CD4-positive, alpha-beta memory T cell (primary cell): Measurements from ENCODE around the gene PRDX5. TPM values are rescaled to one million over a fixed set of nuclear protein-coding genes. Genes with fewer than 3 reads are reported as not detected.

Experiments
- CTCF ChIA-PET: fragments of 350-600 bp; sonication (Branson Sonifier 250); formaldehyde crosslinking; loops from one replicate; lab custom pipeline; 2021; ENCODE audit warnings: inconsistent platforms; ENCODE audit not compliant: partially characterized antibody; lab: Charles Lee
- POLR2A ChIA-PET: fragments of 350-600 bp; sonication (Branson Sonifier 250); formaldehyde crosslinking; loops from one replicate; lab custom pipeline; 2021; ENCODE audit not compliant: partially characterized antibody; lab: Charles Lee
- DNase-seq, 5 donors: peaks; one replicate each; pipeline versions ENCODE4 v3.0.0 to v3.0.0-alpha.2; 2020 to 2022; ENCODE audit warnings: mixed read lengths in 1 of 5
- H3K27ac ChIP-seq: one replicate; pipeline ENCODE4 v1.7.0; 2013; ENCODE audit warnings: low read depth, low read length
- H3K27me3 ChIP-seq: 2 replicates; pipeline ENCODE4 v1.7.0; 2013; ENCODE audit warnings: mild to moderate bottlenecking, low read length, moderate library complexity; ENCODE audit not compliant: insufficient read depth
- H3K36me3 ChIP-seq: 2 replicates; pipeline ENCODE4 v1.7.0; 2013; ENCODE audit warnings: mild to moderate bottlenecking, low read length, moderate library complexity; ENCODE audit not compliant: insufficient read depth
- H3K4me1 ChIP-seq: 2 replicates; pipeline ENCODE4 v1.7.0; 2013; ENCODE audit warnings: mild to moderate bottlenecking, low read length, moderate library complexity; ENCODE audit not compliant: insufficient read depth
- H3K4me3 ChIP-seq, 2 donors: one replicate each; pipeline ENCODE4 v1.7.0; 2013; ENCODE audit warnings: low read length in 2 of 2, mild to moderate bottlenecking in 1 of 2
- H3K9me3 ChIP-seq, 2 donors: one replicate each; pipeline ENCODE4 v1.7.0; 2013; ENCODE audit warnings: low read length in 2 of 2, control low read depth in 1 of 2; ENCODE audit not compliant: control insufficient read depth in 1 of 2
- H3K27ac Mint-ChIP-seq, 7 donors: one replicate each; pipeline ENCODE4 v1.8.0; 2020 to 2021; ENCODE audit warnings: mixed read lengths in 7 of 7, mild to moderate bottlenecking in 6 of 7, inconsistent platforms in 3 of 7, moderate library complexity in 3 of 7
- H3K27me3 Mint-ChIP-seq, 2 donors: one replicate each; pipeline ENCODE4 v1.8.0; 2020 to 2021; ENCODE audit warnings: mixed read lengths in 2 of 2
- H3K36me3 Mint-ChIP-seq, 2 donors: one replicate each; pipeline ENCODE4 v1.8.0; 2020 to 2021; ENCODE audit warnings: mixed read lengths in 2 of 2, inconsistent platforms in 1 of 2, mild to moderate bottlenecking in 1 of 2
- H3K4me1 Mint-ChIP-seq, 4 donors: one replicate each; pipeline ENCODE4 v1.8.0; 2020 to 2021; ENCODE audit warnings: mixed read lengths in 4 of 4, mild to moderate bottlenecking in 1 of 4
- H3K4me3 Mint-ChIP-seq, 8 donors: one replicate each; pipeline ENCODE4 v1.8.0; 2020 to 2021; ENCODE audit warnings: mixed read lengths in 8 of 8, mild to moderate bottlenecking in 7 of 8, moderate library complexity in 6 of 8, inconsistent platforms in 3 of 8
- H3K9me3 Mint-ChIP-seq, 8 donors: one replicate each; pipeline ENCODE4 v1.8.0; 2020 to 2021; ENCODE audit warnings: mixed read lengths in 8 of 8, mild to moderate bottlenecking in 5 of 8, inconsistent platforms in 3 of 8, moderate library complexity in 1 of 8
- intact Hi-C: fragments of 100-400 bp; cut with micrococcal nuclease; formaldehyde crosslinking; loops from one replicate; pipeline ENCODE4 v1.15.1; 2023
- polyA plus RNA-seq, 2 donors: library from polyadenylated mRNA; unstranded; fragments of 300-500 nt; fragmentation: Illumina TruSeq; gene quantifications; one replicate each; pipeline ENCODE4 v1.2.3, GENCODE V29; 2021
- total RNA-seq, 2 experiments: library from RNA; stranded (reverse); gene quantifications; one replicate each; pipeline ENCODE4 v1.2.3, GENCODE V29; 2021

Gene PRDX5
- total and polyA plus RNA-seq, 4 experiments from 2014 or later = 57.6 to 251 (median 111) TPM

DNA sequence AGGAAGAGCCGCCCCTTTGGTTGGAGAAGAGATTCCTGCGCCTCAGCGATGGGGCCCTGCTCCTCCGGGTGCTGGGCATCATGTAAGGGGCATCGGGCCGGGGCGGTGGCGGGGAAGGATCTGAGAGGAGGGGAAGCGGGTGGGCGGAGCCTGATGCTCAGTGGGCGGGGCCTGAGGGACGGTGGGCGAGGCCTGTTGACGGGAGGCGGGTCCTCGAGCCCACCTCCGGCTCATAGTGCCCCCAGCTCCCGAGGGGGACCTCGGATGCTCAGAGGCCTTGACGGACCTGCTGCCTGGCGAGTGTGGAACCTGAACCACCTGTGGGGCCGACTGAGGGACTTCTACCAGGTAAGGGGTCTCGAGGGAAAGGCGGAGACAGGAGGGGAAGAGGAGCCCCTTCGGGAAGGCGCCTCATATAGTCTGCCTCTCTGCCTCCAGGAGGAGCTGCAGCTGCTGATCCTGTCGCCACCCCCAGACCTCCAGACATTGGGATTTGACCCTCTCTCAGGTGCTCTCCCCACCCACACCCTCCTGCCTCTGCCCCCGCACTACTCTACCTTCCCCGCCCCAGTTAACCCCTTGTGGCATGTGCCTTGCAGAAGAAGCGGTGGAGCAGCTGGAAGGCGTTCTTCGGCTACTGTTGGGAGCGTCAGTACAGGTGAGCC lies 22.9 kb downstream of the PRDX5 start:
- H3K27ac Mint-ChIP-seq = peak overlapping the region; percentile 88 to 99 (median 96)
- H3K4me3 Mint-ChIP-seq = peak overlapping the region; percentile 81 to 93 (median 86)
- no peaks in the 10 kb centered on the region for H3K27me3 Mint-ChIP-seq
- peaks cover 14 to 36% of the 10 kb centered on the region in 2 donors for H3K36me3 Mint-ChIP-seq
- peaks cover 22 to 51% (median 34%) of the 10 kb centered on the region in 4 donors for H3K4me1 Mint-ChIP-seq
- ChIA-PET CTCF (interaction anchor here (0.8 to 4.9 kb wide), 3 partner anchors 9 to 339 kb away, joined by 3 to 40 read pairs (median 4); partner anchors contain the start of genes PRDX5 and TRMT112), POLR2A (interaction anchor here (0.5 to 9.7 kb wide), 15 partner anchors 9 to 155 kb away, joined by 3 to 153 read pairs (median 4); partner anchors contain the start of genes FERMT3, GPR137, PRDX5 and RPS6KA4)
- peak; percentile 56 to 70 (median 60) for DNase-seq
- H3K27ac ChIP-seq = peak overlapping the region; percentile 81
- peaks cover 44% of the 10 kb centered on the region for H3K4me1 ChIP-seq
- intact Hi-C loops = loop anchor here (1.0 kb wide), 2 partner anchors 24 to 36 kb away; partner anchors contain the start of genes ESRRA and TRMT112
- H3K4me3 ChIP-seq = peak overlapping the region; percentile 57 to 81
- peaks cover 22% of the 10 kb centered on the region for H3K36me3 ChIP-seq
- H3K9me3 ChIP-seq = no peaks in the 10 kb centered on the region
- H3K27me3 ChIP-seq = no peaks in the 10 kb centered on the region
- H3K9me3 Mint-ChIP-seq = no peaks in the 10 kb centered on the region

DNA sequence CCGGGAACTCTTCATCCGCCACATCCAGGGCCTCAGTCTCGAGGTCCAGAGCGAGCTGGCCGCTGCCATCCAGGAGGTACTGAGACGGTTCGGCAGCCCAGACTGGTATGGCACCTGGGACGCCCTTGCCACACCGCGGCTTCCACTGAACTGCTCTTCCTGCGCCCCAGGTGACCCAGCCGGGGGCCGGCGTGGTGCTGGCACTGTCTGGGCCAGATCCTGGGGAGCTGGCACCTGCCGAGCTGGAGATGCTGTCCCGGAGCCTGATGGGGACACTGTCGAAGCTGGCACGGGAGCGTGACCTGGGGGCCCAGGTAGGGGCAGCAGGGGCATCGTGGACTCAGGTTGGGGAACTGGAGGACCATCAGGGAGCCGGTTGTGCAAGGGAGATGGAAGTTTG lies 23.5 kb downstream of the PRDX5 start:
- H3K27me3 Mint-ChIP-seq = no peaks in the 10 kb centered on the region
- H3K27ac Mint-ChIP-seq = peak overlapping the region in 5 of 7 donors; percentile 46 to 88 (median 64)
- peak overlapping the region; percentile 81 to 93 (median 86) for H3K4me3 Mint-ChIP-seq
- Histone ChIP-seq H3K4me3 (no peak overlapping the region), H3K36me3 (peaks cover 22% of the 10 kb centered on the region), H3K27me3 (no peaks in the 10 kb centered on the region), H3K4me1 (peaks cover 44% of the 10 kb centered on the region), H3K27ac (peak overlapping the region; percentile 81), H3K9me3 (no peaks in the 10 kb centered on the region)
- no peak for DNase-seq
- no peaks in the 10 kb centered on the region for H3K9me3 Mint-ChIP-seq
- intact Hi-C loops = no loop called here
- peaks cover 17 to 40% of the 10 kb centered on the region in 2 donors for H3K36me3 Mint-ChIP-seq
- H3K4me1 Mint-ChIP-seq = peaks cover 22 to 51% (median 36%) of the 10 kb centered on the region in 4 donors
- CTCF ChIA-PET = interaction anchor here (4.9 kb wide), 1 partner anchor 24 kb away, joined by 40 read pairs; the partner anchor contains the start of genes PRDX5 and TRMT112
- POLR2A ChIA-PET = interaction anchor here (0.5 to 9.7 kb wide), 7 partner anchors 17 to 135 kb away, joined by 3 to 153 read pairs (median 6); partner anchors contain the start of genes FERMT3, GPR137, PRDX5 and RPS6KA4

DNA sequence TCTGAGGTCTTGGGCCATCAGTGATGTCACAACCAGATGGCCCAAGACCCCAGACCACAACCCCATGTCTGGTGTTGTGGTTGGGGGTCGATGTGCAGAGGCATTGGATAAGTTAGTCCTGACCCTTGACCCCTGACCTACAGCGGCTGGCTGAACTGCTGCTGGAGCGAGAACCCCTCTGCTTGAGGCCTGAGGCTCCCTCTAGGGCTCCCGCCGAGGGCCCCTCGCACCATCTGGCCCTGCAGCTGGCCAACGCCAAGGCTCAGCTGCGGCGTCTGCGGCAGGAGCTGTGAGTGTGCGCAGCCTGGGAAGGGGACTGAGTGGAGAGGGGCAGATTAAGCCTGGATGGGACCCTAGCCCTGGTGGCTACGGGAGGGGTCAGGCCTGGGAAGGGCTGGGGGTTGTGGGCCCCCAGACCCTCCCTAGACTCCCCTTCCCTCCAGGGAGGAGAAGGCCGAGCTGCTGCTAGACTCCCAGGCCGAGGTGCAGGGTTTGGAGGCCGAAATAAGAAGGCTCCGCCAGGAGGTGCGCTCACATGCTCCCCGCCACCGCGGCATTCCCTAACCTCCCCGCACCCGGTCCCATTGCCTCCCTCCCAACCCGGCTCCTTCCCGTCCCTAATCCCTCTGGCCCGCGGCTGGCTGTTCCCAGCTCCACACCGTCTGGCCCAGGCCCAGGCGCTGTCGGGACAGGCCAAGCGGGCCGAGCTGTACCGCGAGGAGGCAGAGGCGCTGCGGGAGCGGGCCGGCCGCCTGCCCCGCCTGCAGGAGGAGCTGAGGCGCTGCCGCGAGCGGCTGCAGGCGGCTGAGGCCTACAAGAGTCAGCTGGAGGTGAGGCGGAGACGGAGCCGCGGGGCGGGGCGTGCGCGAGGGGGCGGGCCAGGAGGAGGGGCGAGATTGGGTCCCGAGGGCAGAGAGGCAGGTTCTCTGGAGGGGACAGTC lies 24.2 kb downstream of the PRDX5 start:
- peak; percentile 87 to 91 (median 89) for DNase-seq
- intact Hi-C loops = loop anchor here (1.0 kb wide), 1 partner anchor 17 kb away; the partner anchor contains the start of gene RPS6KA4
- H3K4me1 ChIP-seq = peaks cover 44% of the 10 kb centered on the region
- Mint-ChIP-seq H3K9me3 (no peaks in the 10 kb centered on the region), H3K4me1 (peaks cover 21 to 51% (median 36%) of the 10 kb centered on the region in 4 donors), H3K27me3 (no peaks in the 10 kb centered on the region), H3K27ac (peak overlapping the region in 6 of 7 donors; percentile 48 to 88 (median 76)), H3K4me3 (peak overlapping the region in 7 of 8 donors; percentile 39 to 93 (median 63)), H3K36me3 (peaks cover 17 to 40% of the 10 kb centered on the region in 2 donors)
- ChIA-PET POLR2A (interaction anchor here (1.0 to 9.7 kb wide), 5 partner anchors 17 to 136 kb away, joined by 3 to 153 read pairs (median 6); partner anchors contain the start of genes FERMT3, GPR137, PRDX5 and RPS6KA4), CTCF (interaction anchor here (0.8 to 4.9 kb wide), 5 partner anchors 10 to 150 kb away, joined by 3 to 40 read pairs (median 4); partner anchors contain the start of genes PRDX5 and TRMT112)
- H3K4me3 ChIP-seq = no peak overlapping the region
- H3K9me3 ChIP-seq = no peaks in the 10 kb centered on the region
- peaks cover 22% of the 10 kb centered on the region for H3K36me3 ChIP-seq
- peak overlapping the region; percentile 42 for H3K27ac ChIP-seq
- no peaks in the 10 kb centered on the region for H3K27me3 ChIP-seq

DNA sequence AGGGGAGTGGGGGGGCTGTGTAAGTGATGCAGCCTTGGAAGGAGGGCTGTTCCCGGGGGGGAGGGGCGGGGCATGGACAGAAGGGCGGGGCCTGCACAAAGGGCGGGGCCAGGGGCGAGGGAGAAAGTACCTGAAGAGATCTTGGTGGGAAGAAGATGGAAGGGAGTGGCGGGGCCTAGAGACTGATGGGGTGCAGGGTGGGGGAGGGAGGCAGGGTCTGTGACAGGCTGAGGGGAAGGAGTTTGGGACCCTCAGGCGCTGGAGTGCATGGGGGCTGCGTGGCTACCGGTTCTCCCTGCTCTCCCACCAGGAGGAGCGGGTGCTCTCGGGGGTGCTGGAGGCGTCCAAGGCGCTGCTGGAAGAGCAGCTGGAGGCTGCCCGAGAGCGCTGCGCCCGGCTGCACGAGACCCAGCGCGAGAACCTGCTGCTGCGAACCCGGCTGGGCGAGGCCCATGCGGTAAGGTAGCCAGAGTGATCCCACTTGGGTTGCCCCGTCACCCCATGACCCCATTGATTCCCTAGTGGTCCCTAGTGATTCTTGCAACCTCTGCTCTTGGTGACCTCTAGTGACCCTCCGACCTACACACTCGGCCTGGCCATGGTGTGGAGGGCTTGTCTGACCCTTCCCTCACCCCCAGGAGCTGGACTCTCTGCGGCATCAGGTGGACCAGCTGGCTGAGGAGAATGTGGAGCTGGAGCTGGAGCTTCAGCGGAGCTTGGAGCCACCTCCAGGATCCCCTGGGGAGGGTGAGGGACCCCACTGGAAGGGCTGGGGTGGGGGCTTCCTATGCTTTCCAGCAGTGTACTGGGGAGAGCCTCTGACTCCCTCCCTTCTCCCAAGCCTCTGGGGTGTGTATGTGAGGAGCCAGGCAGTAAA lies 25.2 kb downstream of the PRDX5 start:
- Mint-ChIP-seq H3K36me3 (peaks cover 11 to 36% of the 10 kb centered on the region in 2 donors), H3K27me3 (no peaks in the 10 kb centered on the region), H3K27ac (peak overlapping the region in 3 of 7 donors; percentile 48 to 88 (median 75)), H3K9me3 (no peaks in the 10 kb centered on the region), H3K4me3 (peak overlapping the region in 5 of 8 donors; percentile 39 to 64 (median 57)), H3K4me1 (peaks cover 18 to 44% (median 33%) of the 10 kb centered on the region in 4 donors)
- Histone ChIP-seq H3K4me1 (peaks cover 44% of the 10 kb centered on the region), H3K36me3 (peaks cover 26% of the 10 kb centered on the region), H3K9me3 (no peaks in the 10 kb centered on the region), H3K27me3 (no peaks in the 10 kb centered on the region), H3K4me3 (no peak overlapping the region), H3K27ac (no peak overlapping the region)
- DNase-seq = no peak
- CTCF ChIA-PET = interaction anchor here (0.8 to 4.9 kb wide), 6 partner anchors 9 to 151 kb away, joined by 3 to 40 read pairs (median 4); partner anchors contain the start of genes PRDX5 and TRMT112
- intact Hi-C loops = loop anchor here (1.0 kb wide), 1 partner anchor 16 kb away; the partner anchor contains the start of gene RPS6KA4
- POLR2A ChIA-PET = interaction anchor here (4.5 to 9.7 kb wide), 2 partner anchors 16 to 26 kb away, joined by 38 to 153 read pairs; partner anchors contain the start of genes PRDX5, RPS6KA4 and TRMT112

DNA sequence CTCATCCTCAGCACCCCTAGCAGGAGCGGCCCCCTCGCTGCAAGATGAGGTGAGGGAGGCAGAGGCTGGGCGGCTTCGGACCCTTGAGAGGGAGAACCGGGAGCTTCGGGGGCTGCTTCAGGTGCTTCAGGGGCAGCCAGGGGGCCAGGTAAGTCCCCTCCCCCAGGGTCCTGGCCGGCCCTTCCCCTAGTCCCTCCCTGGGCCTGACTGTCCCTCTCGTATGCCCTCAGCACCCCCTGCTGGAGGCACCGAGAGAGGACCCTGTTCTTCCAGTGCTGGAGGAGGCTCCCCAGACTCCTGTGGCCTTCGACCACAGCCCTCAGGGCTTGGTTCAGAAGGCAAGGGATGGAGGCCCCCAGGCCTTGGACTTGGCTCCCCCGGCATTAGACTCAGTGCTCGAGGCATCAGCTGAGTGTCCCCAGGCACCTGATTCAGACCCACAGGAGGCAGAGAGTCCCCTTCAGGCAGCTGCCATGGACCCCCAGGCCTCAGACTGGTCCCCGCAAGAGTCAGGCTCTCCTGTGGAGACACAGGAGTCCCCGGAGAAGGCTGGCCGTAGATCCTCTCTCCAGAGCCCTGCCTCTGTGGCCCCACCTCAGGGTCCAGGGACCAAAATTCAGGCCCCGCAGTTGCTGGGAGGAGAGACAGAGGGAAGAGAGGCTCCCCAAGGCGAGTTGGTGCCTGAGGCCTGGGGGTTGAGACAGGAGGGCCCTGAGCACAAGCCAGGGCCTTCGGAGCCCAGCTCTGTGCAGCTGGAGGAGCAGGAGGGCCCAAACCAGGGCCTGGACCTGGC lies 26.0 kb downstream of the PRDX5 start:
- intact Hi-C loops = no loop called here
- Histone ChIP-seq H3K27ac (no peak overlapping the region), H3K4me3 (no peak overlapping the region), H3K9me3 (no peaks in the 10 kb centered on the region), H3K36me3 (peaks cover 29% of the 10 kb centered on the region), H3K4me1 (peaks cover 40% of the 10 kb centered on the region), H3K27me3 (no peaks in the 10 kb centered on the region)
- no peak overlapping the region for H3K4me3 Mint-ChIP-seq
- ChIA-PET CTCF (interaction anchor here (1.6 to 4.9 kb wide), 2 partner anchors 27 to 139 kb away, joined by 5 to 40 read pairs; partner anchors contain the start of genes PRDX5 and TRMT112), POLR2A (interaction anchor here (9.7 kb wide), 1 partner anchor 27 kb away, joined by 153 read pairs; the partner anchor contains the start of genes PRDX5 and TRMT112)
- no peaks in the 10 kb centered on the region for H3K27me3 Mint-ChIP-seq
- peaks cover 8 to 32% of the 10 kb centered on the region in 2 donors for H3K36me3 Mint-ChIP-seq
- H3K27ac Mint-ChIP-seq = no peak overlapping the region
- peaks cover 18 to 37% (median 28%) of the 10 kb centered on the region in 4 donors for H3K4me1 Mint-ChIP-seq
- DNase-seq = no peak
- no peaks in the 10 kb centered on the region for H3K9me3 Mint-ChIP-seq
